ENCODE measurements around the gene C19orf38. TPM values are rescaled to one million over a fixed set of nuclear protein-coding genes. Genes with fewer than 3 reads are reported as not detected.
A peak's percentile ranks its signal among the peaks of the same experiment; 100 is the strongest.
"Not testable (repeated sequence)": the region's sequence is repeated elsewhere in the genome, so short reads cannot be mapped to it uniquely, and the experiment has no call there.

C19orf38 gene
- total RNA-seq, 1 experiment from 2014 or later: not detected

DNA sequence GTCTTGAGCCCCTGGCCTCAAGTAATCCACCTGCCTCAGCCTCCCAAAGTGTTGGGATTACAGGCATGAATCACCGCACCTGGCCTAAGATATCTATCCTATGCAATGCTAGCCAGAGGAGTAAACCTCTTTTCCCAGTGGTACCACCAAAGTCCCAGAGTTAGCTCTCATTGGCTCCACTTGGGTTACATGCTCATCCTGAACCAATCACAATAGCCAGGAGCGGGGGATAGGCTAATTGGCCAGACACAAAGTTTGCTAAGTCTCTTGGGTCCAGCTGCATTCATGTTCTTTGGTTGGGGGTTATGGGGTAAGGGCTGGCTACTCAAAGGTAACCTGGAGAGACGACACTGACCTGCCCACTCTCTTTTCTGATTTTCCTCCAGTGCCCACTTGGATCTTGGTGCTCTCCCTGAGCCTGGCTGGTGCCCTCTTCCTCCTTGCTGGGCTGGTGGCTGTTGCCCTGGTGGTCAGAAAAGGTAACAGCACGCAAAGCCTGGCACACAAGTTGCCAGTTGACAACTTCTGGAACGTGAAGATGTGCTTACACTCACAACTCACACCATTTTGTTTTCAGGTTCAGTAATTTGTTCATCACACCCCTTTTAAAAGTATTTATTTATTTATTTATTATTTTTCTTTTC is 7.8 kb downstream of the C19orf38 start:
- Mint-ChIP-seq H3K4me1 (no peaks in the 10 kb centered on the region), H3K27me3 (ENCODE audit: low read depth) (peaks cover 8% of the 10 kb centered on the region), H3K36me3 (no peaks in the 10 kb centered on the region), H3K4me3 (no peak overlapping the region), H3K27ac (no peak overlapping the region), H3K9me3 (peaks cover 5% of the 10 kb centered on the region; the same call in 1 of the 2 replicates)
- ChIA-PET CTCF (interaction anchor here (0.5 to 6.2 kb wide), 10 partner anchors 8 to 157 kb away, joined by 3 to 135 read pairs (median 4); partner anchors contain the start of genes DNM2, QTRT1 and TMED1), POLR2A (interaction anchor here (0.6 kb wide), 1 partner anchor 156 kb away, joined by 3 read pairs; no protein-coding TSS in a partner anchor)
- ATAC-seq: peak; percentile 76
- peak; percentile 54 for DNase-seq (ENCODE audit: low spot score)
- TF ChIP-seq, protein P1, sequence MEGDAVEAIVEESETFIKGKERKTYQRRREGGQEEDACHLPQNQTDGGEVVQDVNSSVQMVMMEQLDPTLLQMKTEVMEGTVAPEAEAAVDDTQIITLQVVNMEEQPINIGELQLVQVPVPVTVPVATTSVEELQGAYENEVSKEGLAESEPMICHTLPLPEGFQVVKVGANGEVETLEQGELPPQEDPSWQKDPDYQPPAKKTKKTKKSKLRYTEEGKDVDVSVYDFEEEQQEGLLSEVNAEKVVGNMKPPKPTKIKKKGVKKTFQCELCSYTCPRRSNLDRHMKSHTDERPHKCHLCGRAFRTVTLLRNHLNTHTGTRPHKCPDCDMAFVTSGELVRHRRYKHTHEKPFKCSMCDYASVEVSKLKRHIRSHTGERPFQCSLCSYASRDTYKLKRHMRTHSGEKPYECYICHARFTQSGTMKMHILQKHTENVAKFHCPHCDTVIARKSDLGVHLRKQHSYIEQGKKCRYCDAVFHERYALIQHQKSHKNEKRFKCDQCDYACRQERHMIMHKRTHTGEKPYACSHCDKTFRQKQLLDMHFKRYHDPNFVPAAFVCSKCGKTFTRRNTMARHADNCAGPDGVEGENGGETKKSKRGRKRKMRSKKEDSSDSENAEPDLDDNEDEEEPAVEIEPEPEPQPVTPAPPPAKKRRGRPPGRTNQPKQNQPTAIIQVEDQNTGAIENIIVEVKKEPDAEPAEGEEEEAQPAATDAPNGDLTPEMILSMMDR (IDR thresholded peaks at IDR 0.05): peak; percentile 51
- TF ChIP-seq, protein P2, sequence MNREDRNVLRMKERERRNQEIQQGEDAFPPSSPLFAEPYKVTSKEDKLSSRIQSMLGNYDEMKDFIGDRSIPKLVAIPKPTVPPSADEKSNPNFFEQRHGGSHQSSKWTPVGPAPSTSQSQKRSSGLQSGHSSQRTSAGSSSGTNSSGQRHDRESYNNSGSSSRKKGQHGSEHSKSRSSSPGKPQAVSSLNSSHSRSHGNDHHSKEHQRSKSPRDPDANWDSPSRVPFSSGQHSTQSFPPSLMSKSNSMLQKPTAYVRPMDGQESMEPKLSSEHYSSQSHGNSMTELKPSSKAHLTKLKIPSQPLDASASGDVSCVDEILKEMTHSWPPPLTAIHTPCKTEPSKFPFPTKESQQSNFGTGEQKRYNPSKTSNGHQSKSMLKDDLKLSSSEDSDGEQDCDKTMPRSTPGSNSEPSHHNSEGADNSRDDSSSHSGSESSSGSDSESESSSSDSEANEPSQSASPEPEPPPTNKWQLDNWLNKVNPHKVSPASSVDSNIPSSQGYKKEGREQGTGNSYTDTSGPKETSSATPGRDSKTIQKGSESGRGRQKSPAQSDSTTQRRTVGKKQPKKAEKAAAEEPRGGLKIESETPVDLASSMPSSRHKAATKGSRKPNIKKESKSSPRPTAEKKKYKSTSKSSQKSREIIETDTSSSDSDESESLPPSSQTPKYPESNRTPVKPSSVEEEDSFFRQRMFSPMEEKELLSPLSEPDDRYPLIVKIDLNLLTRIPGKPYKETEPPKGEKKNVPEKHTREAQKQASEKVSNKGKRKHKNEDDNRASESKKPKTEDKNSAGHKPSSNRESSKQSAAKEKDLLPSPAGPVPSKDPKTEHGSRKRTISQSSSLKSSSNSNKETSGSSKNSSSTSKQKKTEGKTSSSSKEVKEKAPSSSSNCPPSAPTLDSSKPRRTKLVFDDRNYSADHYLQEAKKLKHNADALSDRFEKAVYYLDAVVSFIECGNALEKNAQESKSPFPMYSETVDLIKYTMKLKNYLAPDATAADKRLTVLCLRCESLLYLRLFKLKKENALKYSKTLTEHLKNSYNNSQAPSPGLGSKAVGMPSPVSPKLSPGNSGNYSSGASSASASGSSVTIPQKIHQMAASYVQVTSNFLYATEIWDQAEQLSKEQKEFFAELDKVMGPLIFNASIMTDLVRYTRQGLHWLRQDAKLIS (CRISPR knock-in tag; IDR thresholded peaks at IDR 0.05; ENCODE audit: borderline replicate concordance): no peak
- TF ChIP-seq, protein P3, sequence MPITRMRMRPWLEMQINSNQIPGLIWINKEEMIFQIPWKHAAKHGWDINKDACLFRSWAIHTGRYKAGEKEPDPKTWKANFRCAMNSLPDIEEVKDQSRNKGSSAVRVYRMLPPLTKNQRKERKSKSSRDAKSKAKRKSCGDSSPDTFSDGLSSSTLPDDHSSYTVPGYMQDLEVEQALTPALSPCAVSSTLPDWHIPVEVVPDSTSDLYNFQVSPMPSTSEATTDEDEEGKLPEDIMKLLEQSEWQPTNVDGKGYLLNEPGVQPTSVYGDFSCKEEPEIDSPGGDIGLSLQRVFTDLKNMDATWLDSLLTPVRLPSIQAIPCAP (CRISPR knock-in tag; IDR thresholded peaks at IDR 0.05): no peak
- TF ChIP-seq, protein P4, sequence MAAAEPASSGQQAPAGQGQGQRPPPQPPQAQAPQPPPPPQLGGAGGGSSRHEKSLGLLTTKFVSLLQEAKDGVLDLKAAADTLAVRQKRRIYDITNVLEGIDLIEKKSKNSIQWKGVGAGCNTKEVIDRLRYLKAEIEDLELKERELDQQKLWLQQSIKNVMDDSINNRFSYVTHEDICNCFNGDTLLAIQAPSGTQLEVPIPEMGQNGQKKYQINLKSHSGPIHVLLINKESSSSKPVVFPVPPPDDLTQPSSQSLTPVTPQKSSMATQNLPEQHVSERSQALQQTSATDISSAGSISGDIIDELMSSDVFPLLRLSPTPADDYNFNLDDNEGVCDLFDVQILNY (CRISPR knock-in tag; IDR thresholded peaks at IDR 0.05): no peak
- TF ChIP-seq ZNF263 (CRISPR knock-in tag; IDR thresholded peaks at IDR 0.05; ENCODE audit: low read depth) (no peak), SMAD4 (CRISPR knock-in tag; IDR thresholded peaks at IDR 0.05) (no peak), NFYB (CRISPR knock-in tag; conservative IDR thresholded peaks at IDR 0.05; ENCODE audit: low read depth) (peak; percentile 75), SOX15 (CRISPR knock-in tag; IDR thresholded peaks at IDR 0.05) (no peak)

DNA sequence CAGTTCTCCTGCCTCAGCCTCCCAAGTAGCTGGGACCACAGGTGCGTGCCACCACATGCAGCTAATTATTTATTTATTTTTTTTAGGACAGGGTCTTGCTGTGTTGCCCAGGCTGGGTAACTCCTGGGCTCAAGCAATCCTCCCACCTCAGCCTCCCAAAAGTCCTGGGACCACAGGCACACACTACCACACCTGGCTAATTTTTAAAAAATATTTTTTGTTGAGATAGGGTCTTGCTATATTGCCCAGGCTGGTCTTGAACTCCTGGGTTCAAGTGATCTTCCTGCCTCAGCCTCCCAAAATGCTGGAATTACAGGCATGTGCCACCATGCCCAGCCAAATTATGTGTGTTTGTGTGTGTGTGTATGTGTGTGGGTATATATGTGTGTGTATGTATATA is 8.7 kb downstream of the C19orf38 start:
- H3K9me3 Mint-ChIP-seq; H3K36me3 Mint-ChIP-seq; H3K27ac Mint-ChIP-seq; H3K27me3 Mint-ChIP-seq (ENCODE audit: low read depth); DNase-seq (ENCODE audit: low spot score); H3K4me3 Mint-ChIP-seq; ATAC-seq; POLR2A ChIA-PET; H3K4me1 Mint-ChIP-seq: not testable (repeated sequence)
- CTCF ChIA-PET: interaction anchor here (0.6 to 6.2 kb wide), 6 partner anchors 7 to 140 kb away, joined by 3 to 135 read pairs (median 30); partner anchors contain the start of genes C19orf38, DNM2 and TMED1
- 0 out of 2 replicates have a peak, but pooled peaks have one; percentile 14 for TF ChIP-seq GTF2I (CRISPR knock-in tag; conservative IDR thresholded peaks at IDR 0.05)

DNA sequence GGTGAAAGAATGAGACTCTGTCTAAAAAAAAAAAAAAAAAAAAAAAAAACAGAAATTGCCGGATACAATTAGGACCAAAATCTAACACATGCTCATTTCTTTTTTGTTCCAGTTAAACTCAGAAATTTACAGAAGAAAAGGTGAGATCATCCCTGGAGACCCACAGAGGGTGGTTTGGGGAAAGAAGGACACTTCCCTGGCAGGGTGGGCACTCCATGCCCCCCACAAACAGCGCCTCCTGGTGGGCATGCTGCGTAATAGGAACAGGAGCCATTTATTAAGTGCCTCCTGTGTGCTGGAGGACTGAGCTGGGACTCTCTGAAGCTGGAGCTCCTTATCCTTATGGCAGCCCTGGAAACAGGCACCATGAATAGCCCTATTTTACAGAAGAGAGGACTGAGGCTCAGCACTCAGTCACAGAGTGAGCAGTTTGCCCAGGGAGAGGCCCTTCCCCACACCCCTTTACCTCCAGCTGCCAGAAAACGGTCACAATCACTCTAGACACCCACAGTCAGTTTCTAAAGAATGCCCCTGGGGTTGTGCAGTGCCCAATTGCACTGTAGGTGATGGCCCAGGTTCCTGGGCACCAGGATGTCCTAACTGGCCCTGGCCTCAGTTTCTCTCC is 10.1 kb downstream of the C19orf38 start:
- H3K27ac Mint-ChIP-seq: no peak overlapping the region
- H3K36me3 Mint-ChIP-seq: no peaks in the 10 kb centered on the region
- TF ChIP-seq, protein P5, sequence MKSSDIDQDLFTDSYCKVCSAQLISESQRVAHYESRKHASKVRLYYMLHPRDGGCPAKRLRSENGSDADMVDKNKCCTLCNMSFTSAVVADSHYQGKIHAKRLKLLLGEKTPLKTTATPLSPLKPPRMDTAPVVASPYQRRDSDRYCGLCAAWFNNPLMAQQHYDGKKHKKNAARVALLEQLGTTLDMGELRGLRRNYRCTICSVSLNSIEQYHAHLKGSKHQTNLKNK (CRISPR knock-in tag; IDR thresholded peaks at IDR 0.05): no peak
- TF ChIP-seq, protein P1 (IDR thresholded peaks at IDR 0.05): peak; percentile 95
- no peak overlapping the region for H3K4me3 Mint-ChIP-seq
- peak; percentile 64 for DNase-seq (ENCODE audit: low spot score)
- H3K9me3 Mint-ChIP-seq: no peaks in the 10 kb centered on the region
- ChIA-PET CTCF (interaction anchor here (0.5 to 6.2 kb wide), 65 partner anchors 9 to 588 kb away, joined by 3 to 135 read pairs (median 5); partner anchors contain the start of genes C19orf38, CARM1, CDC37 and DNM2), POLR2A (interaction anchor here (0.6 to 0.7 kb wide), 3 partner anchors 77 to 545 kb away, joined by 4 to 5 read pairs (median 4); no protein-coding TSS in a partner anchor)
- peaks cover 2% of the 10 kb centered on the region; the same call in 1 of the 2 replicates for H3K27me3 Mint-ChIP-seq (ENCODE audit: low read depth)
- ATAC-seq: peak; percentile 63
- no peaks in the 10 kb centered on the region for H3K4me1 Mint-ChIP-seq

All from WTC11 (cell line).